Endothelial cell of umbilical vein (primary cell): Measurements from ENCODE around the gene CFAP68.

Source experiments
- CTCF ChIP-seq, 2 donors: IDR thresholded peaks; 1 replicate in 1 of 2; 2 replicates in 1 of 2; pipeline ENCODE4 v1.5.1; 2011; ENCODE audit warnings: low read length in 2 of 2, mild to moderate bottlenecking in 2 of 2, moderate library complexity in 2 of 2, control low read depth in 1 of 2, inconsistent platforms in 1 of 2, low read depth in 1 of 2; ENCODE audit not compliant: insufficient read depth in 1 of 2; ENCODE audit errors: extremely low read depth in 1 of 2
- EZH2 ChIP-seq: IDR thresholded peaks from 2 replicates; pipeline ENCODE4 v1.6.1; 2012; ENCODE audit warnings: borderline replicate concordance, low read depth, mild to moderate bottlenecking, moderate library complexity, low read length, inconsistent platforms; ENCODE audit not compliant: severe bottlenecking
- POLR2A ChIP-seq: IDR thresholded peaks from 2 replicates; pipeline ENCODE4 v1.6.1; 2012; ENCODE audit warnings: low read depth, mild to moderate bottlenecking, control low read depth, low read length

- no peak for TF ChIP-seq POLR2A
- TF ChIP-seq CTCF (IDR thresholded peaks at IDR 0.05; ENCODE audit: extremely low read depth in 1 of 2, insufficient read depth in 1 of 2, low read depth in 1 of 2, low read length in 2 of 2) = no peak
- TF ChIP-seq EZH2 = no peak
Measured at GRCh38 chr11:111921541-111922230, 42.3 kb downstream of the CFAP68 start.
